ENCODE measurements around the gene AKAP6.

- TF ChIP-seq CTCF (IDR thresholded peaks at IDR 0.05; ENCODE audit: low read depth, low read length, missing input control), result no peak
- TF ChIP-seq, protein P1, sequence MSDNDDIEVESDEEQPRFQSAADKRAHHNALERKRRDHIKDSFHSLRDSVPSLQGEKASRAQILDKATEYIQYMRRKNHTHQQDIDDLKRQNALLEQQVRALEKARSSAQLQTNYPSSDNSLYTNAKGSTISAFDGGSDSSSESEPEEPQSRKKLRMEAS (IDR thresholded peaks at IDR 0.05), result no peak
- TF ChIP-seq JUND (IDR thresholded peaks at IDR 0.05), result no peak
- TF ChIP-seq, protein P2, sequence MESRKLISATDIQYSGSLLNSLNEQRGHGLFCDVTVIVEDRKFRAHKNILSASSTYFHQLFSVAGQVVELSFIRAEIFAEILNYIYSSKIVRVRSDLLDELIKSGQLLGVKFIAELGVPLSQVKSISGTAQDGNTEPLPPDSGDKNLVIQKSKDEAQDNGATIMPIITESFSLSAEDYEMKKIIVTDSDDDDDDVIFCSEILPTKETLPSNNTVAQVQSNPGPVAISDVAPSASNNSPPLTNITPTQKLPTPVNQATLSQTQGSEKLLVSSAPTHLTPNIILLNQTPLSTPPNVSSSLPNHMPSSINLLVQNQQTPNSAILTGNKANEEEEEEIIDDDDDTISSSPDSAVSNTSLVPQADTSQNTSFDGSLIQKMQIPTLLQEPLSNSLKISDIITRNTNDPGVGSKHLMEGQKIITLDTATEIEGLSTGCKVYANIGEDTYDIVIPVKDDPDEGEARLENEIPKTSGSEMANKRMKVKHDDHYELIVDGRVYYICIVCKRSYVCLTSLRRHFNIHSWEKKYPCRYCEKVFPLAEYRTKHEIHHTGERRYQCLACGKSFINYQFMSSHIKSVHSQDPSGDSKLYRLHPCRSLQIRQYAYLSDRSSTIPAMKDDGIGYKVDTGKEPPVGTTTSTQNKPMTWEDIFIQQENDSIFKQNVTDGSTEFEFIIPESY (IDR thresholded peaks at IDR 0.05), result no peak
- TF ChIP-seq FOXA1 (IDR thresholded peaks at IDR 0.05), result no peak
- TF ChIP-seq RAD21 (IDR thresholded peaks at IDR 0.05), result no peak
- TF ChIP-seq GABPA (IDR thresholded peaks at IDR 0.05 in 1 of 2, conservative IDR thresholded peaks at IDR 0.05 in 1 of 2), result no peak
- TF ChIP-seq, protein P3, sequence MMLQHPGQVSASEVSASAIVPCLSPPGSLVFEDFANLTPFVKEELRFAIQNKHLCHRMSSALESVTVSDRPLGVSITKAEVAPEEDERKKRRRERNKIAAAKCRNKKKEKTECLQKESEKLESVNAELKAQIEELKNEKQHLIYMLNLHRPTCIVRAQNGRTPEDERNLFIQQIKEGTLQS (IDR thresholded peaks at IDR 0.05), result no peak
These were observed 372.4 kb downstream of the AKAP6 start for GRCh38 chr14:32701475-32701874.
